ENCODE results near the gene DOCK11. TPM values are rescaled to one million over a fixed set of nuclear protein-coding genes. Genes with fewer than 3 reads are reported as not detected.

DOCK11 gene
- total RNA-seq, 4 donors from 2014 or later = 131 to 240 (median 175) TPM

- TF ChIP-seq CTCF (IDR thresholded peaks at IDR 0.05; ENCODE audit: low read depth) = no peak
These were observed 100.8 kb downstream of the DOCK11 start for GRCh38 chrX:118596390-118596789.

- no peak for TF ChIP-seq CTCF (IDR thresholded peaks at IDR 0.05; ENCODE audit: low read depth)
These were observed 108.4 kb downstream of the DOCK11 start for GRCh38 chrX:118603981-118604380.

- TF ChIP-seq CTCF (IDR thresholded peaks at IDR 0.05; ENCODE audit: low read depth) = no peak
These were observed 116.7 kb downstream of the DOCK11 start for GRCh38 chrX:118612290-118612689.

- no peak for TF ChIP-seq CTCF (IDR thresholded peaks at IDR 0.05; ENCODE audit: low read depth)
These were observed 118.5 kb downstream of the DOCK11 start for GRCh38 chrX:118614150-118614549.

GRCh38 chrX:118615141-118615540 lies 119.5 kb downstream of the DOCK11 start:
- no peak for TF ChIP-seq CTCF (IDR thresholded peaks at IDR 0.05; ENCODE audit: low read depth)

- TF ChIP-seq CTCF (IDR thresholded peaks at IDR 0.05; ENCODE audit: low read depth) = no peak
These were observed 125.6 kb downstream of the DOCK11 start for GRCh38 chrX:118621081-118621759.

- TF ChIP-seq CTCF (IDR thresholded peaks at IDR 0.05; ENCODE audit: low read depth) = no peak
These were observed 127.4 kb downstream of the DOCK11 start for GRCh38 chrX:118623062-118623461.

All from subcutaneous adipose tissue (tissue), 4 donors.